ENCODE results near the gene YEATS2. TPM values are rescaled to one million over a fixed set of nuclear protein-coding genes. Genes with fewer than 3 reads are reported as not detected.

Gene YEATS2
- total RNA-seq, 4 donors from 2014 or later: 15.4 to 54.7 (median 40.6) TPM

GRCh38 chr3:183797996-183798395 is 100.4 kb downstream of the YEATS2 start:
- Histone ChIP-seq H3K4me1 (no peaks in the 10 kb centered on the region), H3K27me3 (no peaks in the 10 kb centered on the region), H3K36me3 (no peaks in the 10 kb centered on the region), H3K4me3 (no peak overlapping the region), H3K27ac (no peak overlapping the region), H3K9me3 (no peaks in the 10 kb centered on the region)
- intact Hi-C loops (cut with DNase I; ENCODE audit: low total_unique reads): no loop called here
- no peak for DNase-seq
- TF ChIP-seq CTCF (IDR thresholded peaks at IDR 0.05): no peak
- no peak for TF ChIP-seq POLR2A (IDR thresholded peaks at IDR 0.05)

- Histone ChIP-seq H3K36me3 (no peaks in the 10 kb centered on the region), H3K27ac (no peak overlapping the region), H3K4me1 (no peaks in the 10 kb centered on the region), H3K9me3 (no peaks in the 10 kb centered on the region), H3K27me3 (no peaks in the 10 kb centered on the region), H3K4me3 (no peak overlapping the region)
- intact Hi-C loops (cut with DNase I; ENCODE audit: low total_unique reads): no loop called here
- TF ChIP-seq POLR2A (IDR thresholded peaks at IDR 0.05) (no peak), CTCF (IDR thresholded peaks at IDR 0.05) (no peak)
- DNase-seq: no peak
Observed at GRCh38 chr3:183799461-183799860, 101.9 kb downstream of the YEATS2 start.

GRCh38 chr3:183800243-183800863 is 102.8 kb downstream of the YEATS2 start:
- Histone ChIP-seq H3K9me3 (no peaks in the 10 kb centered on the region), H3K4me1 (no peaks in the 10 kb centered on the region), H3K27me3 (no peaks in the 10 kb centered on the region), H3K36me3 (no peaks in the 10 kb centered on the region), H3K4me3 (no peak overlapping the region), H3K27ac (no peak overlapping the region)
- TF ChIP-seq POLR2A (IDR thresholded peaks at IDR 0.05) (no peak), CTCF (IDR thresholded peaks at IDR 0.05) (no peak)
- DNase-seq: no peak
- intact Hi-C loops (cut with DNase I; ENCODE audit: low total_unique reads): no loop called here

- no peaks in the 10 kb centered on the region for H3K9me3 ChIP-seq
- H3K4me1 ChIP-seq: no peaks in the 10 kb centered on the region
- DNase-seq: no peak
- no peak overlapping the region for H3K4me3 ChIP-seq
- H3K27me3 ChIP-seq: no peaks in the 10 kb centered on the region
- no peaks in the 10 kb centered on the region for H3K36me3 ChIP-seq
- no peak overlapping the region for H3K27ac ChIP-seq
- TF ChIP-seq CTCF (IDR thresholded peaks at IDR 0.05) (no peak), POLR2A (IDR thresholded peaks at IDR 0.05) (no peak)
- intact Hi-C loops (cut with DNase I; ENCODE audit: low total_unique reads): no loop called here
Observed at GRCh38 chr3:183801601-183802000, 104.0 kb downstream of the YEATS2 start.

GRCh38 chr3:183802989-183803388 is 105.4 kb downstream of the YEATS2 start:
- H3K9me3 ChIP-seq: no peaks in the 10 kb centered on the region
- no peak overlapping the region for H3K4me3 ChIP-seq
- DNase-seq: no peak
- intact Hi-C loops (cut with DNase I; ENCODE audit: low total_unique reads): no loop called here
- no peak for TF ChIP-seq CTCF (IDR thresholded peaks at IDR 0.05)
- no peak for TF ChIP-seq POLR2A (IDR thresholded peaks at IDR 0.05)
- no peaks in the 10 kb centered on the region for H3K36me3 ChIP-seq
- H3K27ac ChIP-seq: no peak overlapping the region
- H3K27me3 ChIP-seq: no peaks in the 10 kb centered on the region
- no peaks in the 10 kb centered on the region for H3K4me1 ChIP-seq

Data from uterus (tissue), 4 donors.